ENCODE results near the gene YAF2.

Gene YAF2, protein sequence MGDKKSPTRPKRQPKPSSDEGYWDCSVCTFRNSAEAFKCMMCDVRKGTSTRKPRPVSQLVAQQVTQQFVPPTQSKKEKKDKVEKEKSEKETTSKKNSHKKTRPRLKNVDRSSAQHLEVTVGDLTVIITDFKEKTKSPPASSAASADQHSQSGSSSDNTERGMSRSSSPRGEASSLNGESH

DNA sequence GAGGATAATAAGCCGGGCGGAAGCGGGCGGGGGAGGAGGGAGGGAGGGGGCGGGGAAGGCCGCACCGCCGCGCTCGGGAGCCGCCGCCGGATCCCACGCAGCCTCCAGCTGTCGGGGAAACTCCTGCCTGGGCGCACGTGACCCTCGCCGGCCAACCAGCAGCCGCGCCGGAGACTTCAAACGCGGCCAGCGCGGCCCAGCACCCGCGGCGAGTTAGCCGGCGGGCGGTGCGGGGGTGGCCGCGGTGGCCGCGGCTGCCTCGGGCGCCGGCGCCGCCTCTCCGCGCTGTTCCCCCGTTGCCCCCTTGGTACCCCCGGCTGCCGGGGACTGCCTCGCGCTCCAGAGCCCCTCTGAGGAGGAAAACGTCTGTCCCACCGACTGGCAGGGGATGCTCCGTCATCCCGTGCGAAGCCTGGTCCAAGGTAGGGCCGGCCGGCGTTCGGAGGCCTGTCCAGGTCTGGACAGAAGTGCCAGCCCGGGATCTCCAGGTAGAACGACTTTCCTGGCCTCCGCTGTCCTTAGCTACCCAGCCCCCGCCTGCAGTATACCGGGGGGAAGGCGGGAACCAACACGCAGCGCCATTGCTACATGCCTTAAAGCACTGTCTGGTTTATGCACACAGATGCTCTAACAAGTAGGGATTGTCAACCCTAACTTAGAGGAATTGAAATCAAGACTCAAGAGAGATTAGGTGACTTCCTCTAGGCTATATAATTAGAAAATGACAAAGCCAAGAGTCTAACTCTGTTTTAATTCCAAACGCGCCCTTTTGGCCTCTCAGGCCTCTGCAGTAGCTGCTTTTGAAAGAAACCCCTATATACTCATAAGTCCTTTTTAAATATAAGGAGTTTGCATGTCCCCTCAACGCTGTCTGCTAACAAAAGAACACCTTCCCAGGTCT lies at the start of gene YAF2:
Gene YAF2 (minus strand): TSS at position 9 of the 901 bp plus-strand sequence. CDS start 68 bp downstream, outside the sequence.
- peak; percentile 7 for DNase-seq

DNA sequence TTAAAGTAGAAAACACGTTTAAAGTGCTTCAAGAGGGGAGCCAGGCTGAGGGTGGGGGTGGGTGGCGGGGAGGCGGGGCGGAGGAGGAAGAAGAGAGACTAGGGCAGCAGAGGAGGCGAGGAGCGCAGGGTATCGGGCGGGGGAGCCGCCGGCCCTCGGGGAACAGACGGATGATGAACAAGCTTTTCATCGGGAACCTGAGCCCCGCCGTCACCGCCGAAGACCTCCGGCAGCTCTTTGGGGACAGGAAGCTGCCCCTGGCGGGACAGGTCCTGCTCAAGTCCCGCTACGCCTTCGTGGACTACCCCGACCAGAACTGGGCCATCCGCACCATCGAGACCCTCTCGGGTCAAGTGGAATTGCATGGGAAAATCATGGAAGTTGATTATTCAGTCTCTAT lies 48.7 kb upstream of the YAF2 start:
- no peak for DNase-seq

DNA sequence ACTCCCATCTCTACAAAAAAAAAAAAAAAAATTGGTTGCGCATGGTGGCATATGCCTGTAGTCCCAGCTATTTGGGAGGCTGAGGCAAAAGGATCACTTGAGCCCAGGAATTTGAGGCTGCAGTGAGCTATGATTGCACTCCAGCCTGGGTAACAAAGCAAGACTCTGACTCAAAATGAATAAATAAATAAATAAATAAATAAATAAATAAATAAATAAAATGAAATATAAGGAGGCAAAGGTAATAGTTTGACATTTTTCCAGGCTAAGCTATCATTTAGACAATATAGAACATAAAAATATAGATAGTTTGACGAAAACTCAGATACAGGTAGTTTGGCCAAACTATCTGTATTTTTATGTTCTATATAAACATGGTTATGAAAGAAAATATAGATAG lies 47.4 kb upstream of the YAF2 start:
- DNase-seq = no peak

- DNase-seq = no peak
These were observed 46.8 kb upstream of the YAF2 start for GRCh38 chr12:42284876-42285275.

DNA sequence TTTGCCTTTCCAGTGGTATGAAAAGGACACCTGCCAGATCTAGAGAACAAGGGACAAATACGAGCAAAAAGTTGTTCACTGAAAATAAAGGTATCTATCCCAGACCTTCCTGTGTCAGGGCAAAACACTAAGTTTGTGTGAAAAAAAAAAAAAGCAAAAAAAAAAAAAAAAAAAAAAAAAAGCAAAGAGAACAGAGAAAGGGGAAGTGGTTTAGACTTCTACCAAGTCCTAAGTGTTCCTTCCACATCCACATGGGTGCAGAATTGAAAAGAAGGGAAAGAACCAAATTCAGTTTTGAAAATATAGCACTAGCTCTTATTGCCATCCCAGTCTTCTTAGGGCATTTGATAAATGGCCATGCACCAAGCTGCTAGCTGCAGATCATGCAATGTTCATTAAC lies 46.1 kb upstream of the YAF2 start:
- no peak for DNase-seq

- no peak for DNase-seq
These were observed 45.7 kb upstream of the YAF2 start for GRCh38 chr12:42283739-42284138.

DNA sequence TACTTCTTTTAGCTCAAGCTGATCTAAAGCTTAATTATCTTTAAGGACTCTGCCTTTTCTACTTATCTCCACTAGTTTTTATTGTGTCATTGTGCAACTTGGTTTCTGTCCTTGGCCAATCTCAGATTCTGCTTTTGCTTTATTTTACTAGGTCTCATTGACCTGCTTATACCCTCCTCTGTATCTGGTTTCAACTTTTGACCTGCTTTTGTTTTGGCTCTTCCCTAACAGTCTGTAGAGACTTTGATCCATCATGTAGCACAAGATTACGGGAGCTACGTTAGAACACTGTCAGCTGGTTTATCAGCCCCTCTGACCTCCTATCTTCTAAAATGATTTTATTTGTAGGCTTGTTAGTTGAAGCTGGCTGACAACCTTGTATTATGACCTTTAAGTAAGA lies 44.2 kb upstream of the YAF2 start:
- no peak for DNase-seq

GRCh38 chr12:42281844-42282243 lies 43.8 kb upstream of the YAF2 start:
- DNase-seq = no peak

DNA sequence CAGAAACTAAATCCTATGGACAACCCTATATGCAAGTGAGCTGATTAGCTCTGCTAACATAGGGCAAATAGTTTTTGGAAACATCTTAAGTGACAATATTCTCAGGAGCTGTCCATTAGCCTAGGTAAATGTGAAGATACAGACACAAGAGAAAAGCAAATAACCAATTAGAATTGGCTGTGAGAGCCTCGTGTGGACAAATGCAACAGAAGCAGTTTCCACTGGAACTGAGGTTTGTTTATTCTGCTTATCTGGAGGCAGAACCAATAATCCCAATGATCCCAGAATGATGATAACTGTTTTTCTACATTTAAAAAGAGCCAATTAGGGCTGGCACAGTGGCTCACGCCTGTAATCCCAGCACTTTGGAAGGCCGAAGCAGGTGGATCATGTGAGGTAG lies 43.2 kb upstream of the YAF2 start:
- no peak for DNase-seq

DNA sequence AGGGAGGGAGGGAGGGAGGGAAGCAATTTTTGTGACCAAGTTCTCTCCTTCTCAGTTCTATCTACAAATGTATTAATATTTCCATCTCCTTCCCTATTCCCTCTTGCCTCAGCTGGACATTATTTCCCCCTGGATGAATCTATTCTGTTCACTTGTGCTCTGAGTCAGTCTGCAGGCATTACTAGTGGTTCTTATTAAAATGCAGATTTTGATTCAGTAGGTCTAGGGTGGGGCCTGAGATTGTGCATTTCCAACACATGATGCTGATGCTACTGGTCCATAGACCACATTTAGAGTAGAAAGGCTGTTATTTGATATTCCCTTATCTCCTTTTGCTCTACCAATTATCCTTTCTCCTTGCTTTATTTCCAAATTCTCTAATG lies 40.1 kb upstream of the YAF2 start:
- no peak for DNase-seq

GRCh38 chr12:42277396-42278127 lies 39.5 kb upstream of the YAF2 start:
- DNase-seq = no peak

GRCh38 chr12:42275499-42275898 lies 37.5 kb upstream of the YAF2 start:
- DNase-seq = no peak

DNA sequence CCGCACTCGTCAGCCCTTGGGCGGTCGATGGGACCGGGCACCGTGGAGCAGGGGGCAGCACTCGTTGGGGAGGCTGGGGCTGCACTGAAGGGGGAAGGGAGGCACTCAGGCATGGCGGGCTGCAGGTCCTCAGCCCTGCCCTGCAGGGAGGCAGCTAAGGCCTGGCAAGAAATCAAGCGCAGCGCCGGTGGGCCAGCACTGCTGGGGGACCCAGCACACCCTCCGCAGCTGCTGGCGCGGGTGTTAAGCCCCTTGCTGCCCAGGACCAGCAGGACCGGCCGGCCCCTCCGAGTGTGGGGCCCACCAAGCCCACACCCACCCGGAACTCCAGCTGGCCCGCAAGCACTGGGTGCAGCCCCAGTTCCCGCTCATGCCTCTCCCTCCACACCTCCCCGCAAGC lies 35.7 kb upstream of the YAF2 start:
- DNase-seq = no peak

DNA sequence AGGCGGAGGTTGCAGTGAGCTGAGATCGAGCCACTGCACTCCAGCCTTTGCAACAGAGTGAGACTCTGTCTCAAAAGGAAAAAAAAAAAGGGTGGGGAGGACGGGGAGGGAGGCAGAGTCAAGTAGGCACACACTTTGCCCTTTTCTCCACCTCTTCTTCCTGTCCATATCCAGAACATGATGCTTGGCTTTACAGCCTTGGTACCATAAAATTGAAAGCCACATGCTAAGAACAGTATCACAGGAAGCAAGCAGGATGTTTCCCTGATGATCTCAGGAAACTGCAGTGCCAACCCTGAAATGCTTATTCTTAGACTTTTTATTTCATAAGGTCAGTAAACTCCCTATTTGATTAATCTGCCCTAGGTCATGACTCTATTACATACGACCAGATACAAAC lies 32.5 kb upstream of the YAF2 start:
- DNase-seq = no peak

- no peak for DNase-seq
These were observed 29.6 kb upstream of the YAF2 start for GRCh38 chr12:42267413-42268190.

DNA sequence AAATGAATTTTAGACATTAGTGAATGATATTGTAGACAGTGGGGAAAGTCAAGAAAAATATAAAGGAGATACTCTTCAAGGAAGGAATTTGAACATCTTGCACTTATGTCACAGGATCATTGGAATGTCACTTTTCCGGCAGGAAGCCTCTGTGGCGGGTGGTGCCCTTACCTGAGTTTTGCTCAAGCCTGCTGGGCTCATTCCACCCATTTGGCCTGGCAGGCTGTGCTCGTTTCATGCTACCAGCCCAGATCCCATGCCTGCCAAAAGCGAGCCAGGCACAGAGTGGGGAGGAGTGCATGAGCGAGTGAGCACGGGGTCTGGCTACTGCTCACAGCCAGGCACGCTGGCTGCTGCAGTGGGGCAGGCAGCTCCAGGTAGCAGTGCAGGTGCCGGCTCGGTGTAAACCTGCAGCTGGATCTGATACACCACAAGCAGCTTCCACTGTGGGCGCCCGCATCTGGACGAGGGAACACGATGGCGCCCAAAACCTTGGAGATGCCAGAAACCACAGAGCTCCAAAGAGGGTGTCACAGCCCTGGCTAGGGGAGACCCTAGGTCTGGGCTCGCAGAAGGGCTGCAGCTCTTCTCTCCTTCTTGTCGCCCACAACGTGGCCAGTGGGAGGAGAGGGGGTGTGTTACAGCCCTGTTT lies 28.7 kb upstream of the YAF2 start:
- DNase-seq = no peak

DNA sequence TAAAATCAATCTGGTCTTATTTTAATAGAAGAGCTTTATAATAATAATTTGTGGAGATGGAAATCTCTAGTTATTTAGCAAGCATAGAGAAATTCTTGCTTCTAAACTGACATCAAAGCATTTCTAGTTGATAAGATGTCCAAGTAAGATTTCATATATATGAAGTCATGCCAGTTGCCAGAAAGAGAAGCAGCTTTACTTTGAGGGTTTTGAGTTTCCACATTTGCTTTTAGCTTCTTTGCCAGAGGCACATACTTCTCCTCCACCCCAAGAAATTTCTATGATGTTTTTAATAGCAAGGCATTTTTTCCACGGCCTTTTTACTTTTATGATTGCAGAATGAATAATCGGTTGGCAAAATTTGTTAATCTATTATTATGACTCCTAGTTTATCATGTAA lies 24.2 kb upstream of the YAF2 start:
- DNase-seq = no peak

- no peak for DNase-seq
These were observed 23.7 kb upstream of the YAF2 start for GRCh38 chr12:42261708-42262107.

DNA sequence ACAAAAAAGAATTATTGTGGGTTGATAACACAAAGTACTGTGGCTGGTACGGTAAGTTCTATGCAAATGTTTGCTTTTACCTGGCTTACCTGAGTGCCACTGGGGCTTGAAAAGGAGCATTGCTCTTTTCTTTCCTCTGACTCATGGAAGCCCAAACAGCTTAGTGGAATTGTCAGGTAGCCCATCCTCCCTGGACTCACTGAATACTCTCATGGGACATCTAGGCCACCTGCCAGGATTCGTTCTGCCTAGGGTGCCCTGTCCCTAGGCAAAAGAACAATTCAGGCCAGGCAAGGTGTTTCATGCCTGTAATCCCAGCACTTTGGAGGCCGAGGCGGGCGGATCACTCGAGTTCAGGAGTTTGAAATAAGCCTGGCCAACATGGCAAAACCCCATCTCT lies 22.5 kb upstream of the YAF2 start:
- no peak for DNase-seq

DNA sequence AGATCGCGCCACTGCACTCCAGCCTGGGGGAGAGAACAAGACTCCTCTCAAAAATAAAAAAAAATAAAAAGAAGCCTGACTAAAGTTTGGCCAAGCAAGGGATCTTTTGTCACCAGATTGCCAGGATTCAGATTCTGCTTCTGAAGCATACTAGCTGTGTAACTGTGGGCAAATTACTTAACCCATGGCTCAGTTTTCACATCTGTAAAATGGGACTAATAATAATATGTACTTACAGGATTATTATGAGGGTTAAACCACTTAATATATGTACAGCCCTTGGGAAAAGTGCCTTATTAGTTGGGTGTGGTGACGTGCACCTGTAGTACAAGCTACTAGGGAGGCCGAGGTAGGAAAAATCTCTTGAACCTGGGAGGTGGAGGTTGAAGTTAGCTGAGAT lies 21.7 kb upstream of the YAF2 start:
- no peak for DNase-seq

DNA sequence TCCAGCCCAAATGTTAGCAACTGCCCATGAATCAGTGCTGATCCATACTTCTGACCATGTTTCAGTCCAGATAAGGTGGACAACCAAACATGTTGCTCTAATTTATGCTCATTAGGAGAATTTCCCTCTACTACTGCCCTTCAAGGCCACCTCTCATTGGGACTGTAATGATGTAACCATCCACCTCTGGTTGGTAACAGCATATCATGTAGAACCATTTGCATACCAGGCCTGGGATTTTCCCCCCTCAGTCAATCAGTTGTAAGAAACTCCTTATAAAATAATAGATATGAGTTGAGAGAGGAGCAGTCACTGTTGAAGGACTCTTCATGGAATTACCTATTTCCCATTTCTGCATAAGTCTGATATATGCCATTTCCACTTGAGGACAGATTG lies 17.8 kb upstream of the YAF2 start:
- DNase-seq = no peak

GRCh38 chr12:42255221-42255865 lies 17.3 kb upstream of the YAF2 start:
- no peak for DNase-seq

Measured in NCI-H524 treated with DMSO at 0.1 percent for 48 hours (cell line).